ENCODE data around the gene DPRX. TPM values are rescaled to one million over a fixed set of nuclear protein-coding genes. Genes with fewer than 3 reads are reported as not detected.

Gene DPRX
- not detected for total RNA-seq

GRCh38 chr19:53631949-53632407, at the start of gene DPRX:
DPRX (plus strand) TSS chr19:53631999; CDS start chr19:53632107, 108 bp downstream.
- 89 to 90% methylated on average over 17 of the region's 17 CpGs for WGBS, 2 donors
- Histone ChIP-seq H3K36me3 (no peaks in the 10 kb centered on the region), H3K27ac (no peak within 1 kb of the TSS), H3K4me3 (replicated peaks in 1 of 3) (no peak within 1 kb of the TSS), H3K9me3 (no peaks in the 10 kb centered on the region), H3K27me3 (no peaks in the 10 kb centered on the region), H3K4me1 (no peaks in the 10 kb centered on the region)
- no peak for DNase-seq
- no peak for TF ChIP-seq CTCF (IDR thresholded peaks at IDR 0.05)
- TF ChIP-seq POLR2A (IDR thresholded peaks at IDR 0.05), result no peak
- intact Hi-C loops (cut with DNase I), result no loop called here

GRCh38 chr19:53583181-53583580, 48.6 kb upstream of the DPRX start:
- TF ChIP-seq CTCF (IDR thresholded peaks at IDR 0.05), result no peak
- no peak overlapping the region for H3K4me3 ChIP-seq (replicated peaks in 1 of 3)
- WGBS, 2 donors, result 82 to 88% methylated on average over 3 of the region's 3 CpGs
- H3K27me3 ChIP-seq, result no peaks in the 10 kb centered on the region
- H3K27ac ChIP-seq, result no peak overlapping the region
- H3K9me3 ChIP-seq, result no peaks in the 10 kb centered on the region
- H3K36me3 ChIP-seq, result peaks cover 5 to 13% of the 10 kb centered on the region in 2 donors
- DNase-seq, result no peak
- intact Hi-C loops (cut with DNase I), result no loop called here
- no peaks in the 10 kb centered on the region for H3K4me1 ChIP-seq

GRCh38 chr19:53586277-53586691, 45.5 kb upstream of the DPRX start:
- no peak for DNase-seq
- WGBS, 2 donors, result 95 to 98% methylated on average over 6 of the region's 6 CpGs
- Histone ChIP-seq H3K36me3 (no peaks in the 10 kb centered on the region), H3K4me1 (no peaks in the 10 kb centered on the region), H3K9me3 (no peaks in the 10 kb centered on the region), H3K4me3 (replicated peaks in 1 of 3) (no peak overlapping the region), H3K27me3 (no peaks in the 10 kb centered on the region), H3K27ac (no peak overlapping the region)
- intact Hi-C loops (cut with DNase I), result no loop called here
- TF ChIP-seq CTCF (IDR thresholded peaks at IDR 0.05) (no peak), POLR2A (IDR thresholded peaks at IDR 0.05) (no peak)

GRCh38 chr19:53594811-53595509, 36.8 kb upstream of the DPRX start:
- intact Hi-C loops (cut with DNase I), result no loop called here
- Histone ChIP-seq H3K4me3 (replicated peaks in 1 of 3) (no peak overlapping the region), H3K4me1 (peaks cover 0 to 11% of the 10 kb centered on the region in 2 donors), H3K9me3 (no peaks in the 10 kb centered on the region), H3K27me3 (no peaks in the 10 kb centered on the region), H3K27ac (no peak overlapping the region), H3K36me3 (no peaks in the 10 kb centered on the region)
- TF ChIP-seq POLR2A (IDR thresholded peaks at IDR 0.05) (no peak), CTCF (IDR thresholded peaks at IDR 0.05) (no peak)
- peak; percentile 46 to 59 for DNase-seq
- 20 to 44% methylated on average over 9 to 14 of the region's 14 CpGs for WGBS, 2 donors

GRCh38 chr19:53595510-53595867, 36.3 kb upstream of the DPRX start:
- no peaks in the 10 kb centered on the region for H3K36me3 ChIP-seq
- TF ChIP-seq POLR2A (IDR thresholded peaks at IDR 0.05) (no peak), CTCF (IDR thresholded peaks at IDR 0.05) (no peak)
- H3K9me3 ChIP-seq, result no peaks in the 10 kb centered on the region
- no peak overlapping the region for H3K27ac ChIP-seq
- intact Hi-C loops (cut with DNase I), result no loop called here
- no peaks in the 10 kb centered on the region for H3K27me3 ChIP-seq
- no peak overlapping the region for H3K4me3 ChIP-seq (replicated peaks in 1 of 3)
- H3K4me1 ChIP-seq, result peaks cover 0 to 11% of the 10 kb centered on the region in 2 donors
- DNase-seq, result no peak
- WGBS, 2 donors, result 57 to 70% methylated on average over 6 to 9 of the region's 9 CpGs

All from thyroid gland (tissue), 4 donors.